Measurements from ENCODE around the gene GRM7. TPM values are rescaled to one million over a fixed set of nuclear protein-coding genes. Genes with fewer than 3 reads are reported as not detected.
"Not testable (repeated sequence)": the region's sequence is repeated elsewhere in the genome, so short reads cannot be mapped to it uniquely, and the experiment has no call there.

GRM7 gene
- total RNA-seq, 1 experiment from 2014 or later, result 0.28 TPM

GRCh38 chr3:6935418-6935817 lies 74.5 kb downstream of the GRM7 start:
- H3K4me1 Mint-ChIP-seq; H4K8ac ChIP-seq (replicated peaks; ENCODE audit: insufficient read length, low read depth, low read length); H3K79me2 ChIP-seq (ENCODE audit: insufficient read depth, low read length); H3K27ac ChIP-seq (ENCODE audit: insufficient read length, low read depth, low read length); H3K27ac Mint-ChIP-seq; H3K18ac ChIP-seq (ENCODE audit: insufficient read length, low read depth, low read length); H3K4me3 Mint-ChIP-seq; H3K14ac ChIP-seq (ENCODE audit: insufficient read depth, low read length); H3K4me2 ChIP-seq (ENCODE audit: insufficient read depth, insufficient read length, low read length); H3K27me3 Mint-ChIP-seq (ENCODE audit: low read depth); H3K9me3 ChIP-seq (ENCODE audit: control insufficient read depth, low read depth, low read length); H3K9me3 Mint-ChIP-seq; H2BK12ac ChIP-seq (ENCODE audit: insufficient read length, low read depth, low read length); H3K36me3 Mint-ChIP-seq (ENCODE audit: insufficient read depth in 1 of 3, low read depth in 3 of 3); H4K20me1 ChIP-seq (ENCODE audit: control insufficient read depth, insufficient read depth, insufficient read length); H3K9ac ChIP-seq (ENCODE audit: extremely low read depth, insufficient read length, low read length); H3K79me1 ChIP-seq (ENCODE audit: insufficient read depth, low read depth, low read length, poor library complexity, severe bottlenecking); H3K4ac ChIP-seq (ENCODE audit: low read depth, low read length); H4K91ac ChIP-seq (ENCODE audit: insufficient read length, low read depth, low read length); H2BK15ac ChIP-seq (ENCODE audit: low read depth, low read length); H2BK5ac ChIP-seq (ENCODE audit: insufficient read length, low read length); DNase-seq; H3K23ac ChIP-seq (ENCODE audit: insufficient read length, low read depth, low read length); H3K23me2 ChIP-seq (ENCODE audit: insufficient read length, low read depth, low read length, poor library complexity, severe bottlenecking); H3K56ac ChIP-seq (ENCODE audit: insufficient read length, low read depth, low read length); H2BK120ac ChIP-seq (ENCODE audit: low read depth, low read length, poor library complexity, severe bottlenecking); H3K4me1 ChIP-seq (ENCODE audit: insufficient read depth, low read length); H2AK5ac ChIP-seq (ENCODE audit: insufficient read length, low read length); H3T11ph ChIP-seq (ENCODE audit: low read length); H3K27me3 ChIP-seq (ENCODE audit: insufficient read depth, low read length); H2BK20ac ChIP-seq (ENCODE audit: low read depth, low read length, poor library complexity, severe bottlenecking); H2AFZ ChIP-seq (ENCODE audit: low read length); H4K5ac ChIP-seq (ENCODE audit: insufficient read length, low read depth, low read length): not testable (repeated sequence)
- WGBS (ENCODE audit: extremely low coverage, insufficient read length, low lambda C conversion rate), result no CpG with 5 or more reads among the region's 2 CpGs
- TF ChIP-seq, protein P1, sequence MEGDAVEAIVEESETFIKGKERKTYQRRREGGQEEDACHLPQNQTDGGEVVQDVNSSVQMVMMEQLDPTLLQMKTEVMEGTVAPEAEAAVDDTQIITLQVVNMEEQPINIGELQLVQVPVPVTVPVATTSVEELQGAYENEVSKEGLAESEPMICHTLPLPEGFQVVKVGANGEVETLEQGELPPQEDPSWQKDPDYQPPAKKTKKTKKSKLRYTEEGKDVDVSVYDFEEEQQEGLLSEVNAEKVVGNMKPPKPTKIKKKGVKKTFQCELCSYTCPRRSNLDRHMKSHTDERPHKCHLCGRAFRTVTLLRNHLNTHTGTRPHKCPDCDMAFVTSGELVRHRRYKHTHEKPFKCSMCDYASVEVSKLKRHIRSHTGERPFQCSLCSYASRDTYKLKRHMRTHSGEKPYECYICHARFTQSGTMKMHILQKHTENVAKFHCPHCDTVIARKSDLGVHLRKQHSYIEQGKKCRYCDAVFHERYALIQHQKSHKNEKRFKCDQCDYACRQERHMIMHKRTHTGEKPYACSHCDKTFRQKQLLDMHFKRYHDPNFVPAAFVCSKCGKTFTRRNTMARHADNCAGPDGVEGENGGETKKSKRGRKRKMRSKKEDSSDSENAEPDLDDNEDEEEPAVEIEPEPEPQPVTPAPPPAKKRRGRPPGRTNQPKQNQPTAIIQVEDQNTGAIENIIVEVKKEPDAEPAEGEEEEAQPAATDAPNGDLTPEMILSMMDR (conservative IDR thresholded peaks at IDR 0.05), result peak; percentile 53
